GM13977 (cell line): Measurements from ENCODE around the gene DMAP1.
"Not testable (repeated sequence)": the region's sequence is repeated elsewhere in the genome, so short reads cannot be mapped to it uniquely, and the experiment has no call there.

ENCODE experiments used
- DNase-seq: peaks from one replicate; pipeline ENCODE4 v3.0.0; 2012; ENCODE audit warnings: low spot score
- in situ Hi-C: fragments of 300-500 bp; cut with MboI; formaldehyde crosslinking; loops from one replicate; pipeline ENCODE4 v1.12.0; 2022; ENCODE audit warnings: low sequenced_read_pairs, low pct_unique_long_range_greater_than_20kb, mixed read lengths, inconsistent platforms; ENCODE audit not compliant: unreplicated experiment
- TF ChIP-seq, protein P1 (sequence below): IDR thresholded peaks from 2 replicates; pipeline ENCODE4 v1.5.1; 2012; ENCODE audit warnings: mild to moderate bottlenecking, control low read depth; ENCODE audit not compliant: insufficient read depth; ENCODE audit errors: extremely low read depth, missing control alignments

DMAP1 gene, protein sequence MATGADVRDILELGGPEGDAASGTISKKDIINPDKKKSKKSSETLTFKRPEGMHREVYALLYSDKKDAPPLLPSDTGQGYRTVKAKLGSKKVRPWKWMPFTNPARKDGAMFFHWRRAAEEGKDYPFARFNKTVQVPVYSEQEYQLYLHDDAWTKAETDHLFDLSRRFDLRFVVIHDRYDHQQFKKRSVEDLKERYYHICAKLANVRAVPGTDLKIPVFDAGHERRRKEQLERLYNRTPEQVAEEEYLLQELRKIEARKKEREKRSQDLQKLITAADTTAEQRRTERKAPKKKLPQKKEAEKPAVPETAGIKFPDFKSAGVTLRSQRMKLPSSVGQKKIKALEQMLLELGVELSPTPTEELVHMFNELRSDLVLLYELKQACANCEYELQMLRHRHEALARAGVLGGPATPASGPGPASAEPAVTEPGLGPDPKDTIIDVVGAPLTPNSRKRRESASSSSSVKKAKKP

GRCh38 chr1:44213222-44214112 is at the start of gene DMAP1:
TSS of gene DMAP1 (plus strand) at chr1:44213471. CDS start at chr1:44213754, 283 bp downstream.
- DNase-seq = peak; percentile 72
- in situ Hi-C loops = no loop called here
- TF ChIP-seq, protein P1, sequence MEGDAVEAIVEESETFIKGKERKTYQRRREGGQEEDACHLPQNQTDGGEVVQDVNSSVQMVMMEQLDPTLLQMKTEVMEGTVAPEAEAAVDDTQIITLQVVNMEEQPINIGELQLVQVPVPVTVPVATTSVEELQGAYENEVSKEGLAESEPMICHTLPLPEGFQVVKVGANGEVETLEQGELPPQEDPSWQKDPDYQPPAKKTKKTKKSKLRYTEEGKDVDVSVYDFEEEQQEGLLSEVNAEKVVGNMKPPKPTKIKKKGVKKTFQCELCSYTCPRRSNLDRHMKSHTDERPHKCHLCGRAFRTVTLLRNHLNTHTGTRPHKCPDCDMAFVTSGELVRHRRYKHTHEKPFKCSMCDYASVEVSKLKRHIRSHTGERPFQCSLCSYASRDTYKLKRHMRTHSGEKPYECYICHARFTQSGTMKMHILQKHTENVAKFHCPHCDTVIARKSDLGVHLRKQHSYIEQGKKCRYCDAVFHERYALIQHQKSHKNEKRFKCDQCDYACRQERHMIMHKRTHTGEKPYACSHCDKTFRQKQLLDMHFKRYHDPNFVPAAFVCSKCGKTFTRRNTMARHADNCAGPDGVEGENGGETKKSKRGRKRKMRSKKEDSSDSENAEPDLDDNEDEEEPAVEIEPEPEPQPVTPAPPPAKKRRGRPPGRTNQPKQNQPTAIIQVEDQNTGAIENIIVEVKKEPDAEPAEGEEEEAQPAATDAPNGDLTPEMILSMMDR = no peak

GRCh38 chr1:44168520-44169098 is 44.7 kb upstream of the DMAP1 start:
- in situ Hi-C loops = no loop called here
- no peak for DNase-seq
- TF ChIP-seq, protein P1 = no peak

DNA sequence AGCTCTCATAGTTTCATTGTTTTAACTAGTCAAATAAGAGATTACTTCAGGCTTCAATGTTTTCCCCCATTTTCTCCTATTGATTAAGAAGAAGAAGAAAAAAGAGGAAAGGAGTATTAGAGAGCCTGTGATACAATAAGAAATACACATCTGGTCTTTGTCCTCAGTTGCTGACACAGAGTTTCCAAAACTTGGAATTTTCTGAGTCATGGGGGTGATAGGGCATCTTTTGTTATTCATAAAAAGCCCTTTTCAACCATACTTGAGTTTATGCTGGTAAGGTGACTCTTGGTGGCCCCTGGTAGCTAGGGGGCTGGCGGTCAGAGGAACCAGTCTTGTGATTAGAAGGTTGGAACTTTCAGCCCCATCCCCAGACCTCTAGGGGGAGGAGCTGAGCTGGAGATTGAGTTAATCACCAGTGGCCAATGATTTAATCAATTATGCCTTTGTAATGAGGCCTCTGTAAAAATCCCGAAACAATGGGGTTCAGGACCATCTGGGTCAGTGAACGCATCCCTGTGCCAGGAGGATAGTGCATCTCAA is 42.9 kb upstream of the DMAP1 start:
- in situ Hi-C loops = no loop called here
- no peak for DNase-seq
- TF ChIP-seq, protein P1 = no peak

DNA sequence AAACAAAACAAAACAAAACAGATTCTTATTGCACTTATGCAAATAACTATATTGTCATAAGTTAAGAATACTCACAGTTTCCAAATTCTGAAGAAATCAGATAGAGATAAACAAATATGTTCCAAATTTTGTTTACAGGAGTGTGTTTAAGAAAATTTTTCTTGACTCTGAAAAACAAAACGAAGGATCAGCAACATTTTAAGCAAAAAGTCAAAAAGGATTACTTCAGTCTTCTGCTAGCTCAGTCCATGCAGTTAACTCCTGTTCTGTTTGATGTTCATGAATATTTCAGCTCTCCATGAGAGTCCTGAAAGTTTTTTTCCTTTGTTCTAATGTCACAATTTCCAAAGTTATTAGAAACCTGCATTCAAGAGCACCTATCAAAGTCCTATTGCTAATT is 38.6 kb upstream of the DMAP1 start:
- no peak for DNase-seq
- TF ChIP-seq, protein P1 = no peak
- in situ Hi-C loops = no loop called here

DNA sequence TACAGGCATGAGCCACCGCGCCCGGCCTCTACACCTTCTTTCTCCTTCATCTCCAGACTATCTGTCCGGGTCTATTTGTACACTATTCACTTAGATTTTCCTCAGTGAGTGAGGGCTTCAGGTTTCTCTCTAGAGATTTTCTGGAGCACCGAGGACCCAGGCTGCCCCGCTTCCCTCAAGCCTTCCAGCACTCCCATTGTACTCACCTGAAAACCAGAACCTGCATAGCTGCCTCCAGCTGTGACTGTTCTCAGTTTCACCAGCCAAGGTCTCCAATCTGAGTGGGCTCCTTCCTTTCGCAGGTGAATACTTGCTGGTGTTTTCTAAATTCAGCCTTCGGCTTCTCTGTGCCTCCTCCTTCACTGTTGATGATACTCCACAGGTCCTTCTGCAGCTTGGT is 12.9 kb upstream of the DMAP1 start:
- TF ChIP-seq, protein P1 = no peak
- in situ Hi-C loops = no loop called here
- no peak for DNase-seq

DNA sequence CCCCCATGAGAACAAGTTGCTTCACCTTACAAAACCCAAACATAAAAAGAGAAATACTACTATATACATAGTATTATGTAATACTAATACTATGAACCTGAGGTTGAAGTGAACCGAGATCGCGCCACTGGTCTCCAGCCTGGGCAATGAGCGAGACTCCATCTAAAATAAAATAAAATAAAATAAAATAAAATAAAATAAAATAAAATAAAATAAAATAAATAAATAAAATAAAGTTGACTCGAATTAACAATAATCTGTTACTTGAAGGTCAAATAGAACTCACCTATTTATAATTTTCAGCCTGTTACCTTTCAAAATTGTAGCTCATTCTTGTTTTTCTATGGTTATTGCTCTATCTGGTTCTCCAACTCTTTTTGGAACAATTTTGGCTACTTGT is 6.7 kb upstream of the DMAP1 start:
- DNase-seq, in situ Hi-C loops: not testable (repeated sequence)
